ENCODE data around the gene HSFX4. TPM values are rescaled to one million over a fixed set of nuclear protein-coding genes. Genes with fewer than 3 reads are reported as not detected.
A peak's percentile ranks its signal among the peaks of the same experiment; 100 is the strongest.
"Not testable (repeated sequence)": the region's sequence is repeated elsewhere in the genome, so short reads cannot be mapped to it uniquely, and the experiment has no call there.

The HSFX4 gene
- total and polyA plus RNA-seq, 5 donors from 2014 or later, result not detected

DNA sequence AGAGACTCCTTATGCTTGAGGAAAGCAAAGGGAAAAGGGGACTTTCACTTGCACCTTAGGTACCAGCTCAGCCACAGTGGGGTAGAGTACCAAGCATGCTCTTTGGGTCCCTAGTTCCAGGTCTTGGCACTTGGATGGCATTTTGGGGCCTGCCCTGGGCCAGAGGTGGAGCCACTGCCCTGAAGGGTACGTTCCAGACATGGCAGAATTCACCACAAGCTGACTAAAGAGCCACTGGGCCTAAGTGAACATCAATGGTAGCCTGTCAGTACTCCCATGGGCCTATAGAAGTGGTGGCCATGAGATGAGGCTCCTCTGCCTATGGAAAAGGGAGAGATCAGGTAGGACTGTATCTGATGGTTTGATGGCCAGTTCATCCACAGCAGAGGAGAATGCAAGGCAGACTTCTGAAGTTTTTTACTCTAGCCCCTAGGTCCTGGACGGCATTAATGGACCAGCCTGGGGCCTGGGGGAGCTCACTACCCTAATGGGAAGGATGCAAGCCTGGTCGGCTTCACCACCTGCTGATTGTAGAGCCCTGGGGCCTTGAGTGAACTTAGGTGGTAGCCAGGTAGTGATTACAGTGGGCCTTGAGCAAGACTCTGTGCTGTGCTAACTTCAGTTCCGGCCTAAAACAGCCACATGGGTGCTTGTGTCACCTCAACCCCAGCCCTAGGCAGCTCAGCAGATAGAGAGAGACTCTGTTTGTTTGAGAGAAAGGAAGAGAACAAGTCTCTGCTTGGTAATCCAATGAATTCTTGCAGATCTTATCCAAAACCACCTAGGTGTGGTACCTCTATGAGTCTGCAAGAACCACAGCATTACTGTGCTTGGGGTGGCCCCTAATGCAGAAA, 19.8 kb upstream of the HSFX4 start:
- H3K27ac Mint-ChIP-seq, result no peak overlapping the region
- Histone ChIP-seq H3K9me3 (ENCODE audit: control insufficient read depth in 2 of 2, low read length in 2 of 2) (no peaks in the 10 kb centered on the region), H3K27ac (ENCODE audit: insufficient read depth, low read length, poor library complexity, severe bottlenecking) (no peak overlapping the region), H3K36me3 (ENCODE audit: control insufficient read depth, insufficient read depth, low read length) (no peaks in the 10 kb centered on the region), H3K27me3 (ENCODE audit: control insufficient read depth, insufficient read depth, low read length) (no peaks in the 10 kb centered on the region), H3K4me3 (ENCODE audit: low read depth, low read length) (no peak overlapping the region), H3K4me1 (ENCODE audit: control insufficient read depth, insufficient read depth, low read length, poor library complexity, severe bottlenecking) (no peaks in the 10 kb centered on the region)
- ATAC-seq (ENCODE audit: low read depth in 2 of 2) (peak in 1 of 2 donors; percentile 14), DNase-seq (peak in 2 of 3 donors; percentile 28 to 49)
- H3K4me3 Mint-ChIP-seq, result no peak overlapping the region
- H3K36me3 Mint-ChIP-seq, result peaks cover 4% of the 10 kb centered on the region
- H3K9me3 Mint-ChIP-seq, result peaks cover 0 to 5% (median 2%) of the 10 kb centered on the region in 7 donors
- no peaks in the 10 kb centered on the region for H3K4me1 Mint-ChIP-seq
- H3K27me3 Mint-ChIP-seq, result peaks cover 14% of the 10 kb centered on the region

DNA sequence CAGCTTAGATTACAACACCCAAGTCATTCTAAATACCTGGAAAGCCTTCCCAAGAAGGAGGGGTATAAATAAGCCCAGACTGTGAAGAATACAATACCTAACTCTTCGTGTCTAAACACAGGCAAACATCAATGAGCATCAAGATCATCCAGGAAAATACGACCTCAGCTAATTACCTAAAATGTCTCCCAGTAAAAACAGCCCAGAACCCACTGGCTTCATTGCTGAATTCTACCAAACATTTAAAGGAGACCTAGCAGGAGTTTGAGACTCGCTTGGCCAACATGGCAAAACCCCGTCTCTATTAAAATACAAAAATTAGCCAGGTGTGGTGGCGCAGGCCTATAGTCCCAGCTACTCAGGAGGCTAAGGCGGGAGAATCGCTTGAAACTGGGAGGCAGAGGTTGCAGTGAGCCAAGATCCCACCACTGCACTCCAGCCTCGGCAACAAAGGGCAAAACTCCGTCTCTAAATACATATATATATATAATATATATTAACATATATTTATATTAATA, 19.1 kb upstream of the HSFX4 start:
- H3K4me3 Mint-ChIP-seq, result no peak overlapping the region

DNA sequence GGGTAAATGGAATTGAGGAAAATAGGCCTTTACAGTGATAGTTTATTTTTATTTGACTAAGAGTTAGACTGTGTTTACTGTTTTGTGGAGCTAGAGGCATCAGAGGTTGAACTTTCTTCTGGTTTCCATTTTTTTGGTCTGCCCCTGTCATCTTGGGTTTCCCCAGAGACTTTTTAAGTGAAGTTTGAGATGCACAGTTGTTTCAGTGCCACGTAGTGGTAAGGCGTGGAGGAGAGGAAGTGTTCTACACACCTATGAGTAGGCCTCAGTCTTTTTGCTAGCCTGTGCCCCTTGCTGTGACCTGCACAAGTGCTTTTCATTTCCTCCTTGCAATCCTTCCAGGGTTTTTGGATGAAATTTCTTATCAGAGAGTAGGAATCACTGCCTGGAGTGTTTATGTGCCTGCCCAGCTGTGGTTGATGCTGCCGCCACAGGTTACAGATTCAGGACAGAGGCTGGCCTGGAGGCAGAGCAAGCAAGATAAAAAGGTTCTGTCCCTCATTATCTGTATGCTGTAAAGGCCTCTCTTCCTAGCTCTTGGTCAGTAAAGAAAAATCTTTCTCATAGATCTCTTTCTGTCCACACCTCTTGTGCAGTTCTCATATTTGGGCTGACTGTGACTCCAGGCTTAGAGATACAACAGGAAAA, 12.5 kb upstream of the HSFX4 start:
- Mint-ChIP-seq H3K27ac (no peak overlapping the region), H3K9me3 (peaks cover 0 to 5% (median 0%) of the 10 kb centered on the region in 7 donors)
- DNase-seq, result peak in 2 of 3 donors; percentile 11 to 48

More for the DNA sequence above, 19.1 kb upstream of the HSFX4 start:
- H3K27ac ChIP-seq (ENCODE audit: insufficient read depth, low read length, poor library complexity, severe bottlenecking), result no peak overlapping the region
- H3K36me3 ChIP-seq (ENCODE audit: control insufficient read depth, insufficient read depth, low read length), result no peaks in the 10 kb centered on the region
- no peaks in the 10 kb centered on the region for H3K27me3 ChIP-seq (ENCODE audit: control insufficient read depth, insufficient read depth, low read length)
- no peaks in the 10 kb centered on the region for H3K9me3 ChIP-seq (ENCODE audit: control insufficient read depth in 2 of 2, low read length in 2 of 2)
- no peaks in the 10 kb centered on the region for H3K4me1 ChIP-seq (ENCODE audit: control insufficient read depth, insufficient read depth, low read length, poor library complexity, severe bottlenecking)
- no peak overlapping the region for H3K27ac Mint-ChIP-seq
- ATAC-seq (ENCODE audit: low read depth in 2 of 2) (no peak), DNase-seq (no peak)
- H3K36me3 Mint-ChIP-seq, result peaks cover 4% of the 10 kb centered on the region
- no peaks in the 10 kb centered on the region for H3K4me1 Mint-ChIP-seq
- peaks cover 0 to 5% (median 2%) of the 10 kb centered on the region in 7 donors for H3K9me3 Mint-ChIP-seq
- peaks cover 14% of the 10 kb centered on the region for H3K27me3 Mint-ChIP-seq
- H3K4me3 ChIP-seq (ENCODE audit: low read depth, low read length), result no peak overlapping the region

DNA sequence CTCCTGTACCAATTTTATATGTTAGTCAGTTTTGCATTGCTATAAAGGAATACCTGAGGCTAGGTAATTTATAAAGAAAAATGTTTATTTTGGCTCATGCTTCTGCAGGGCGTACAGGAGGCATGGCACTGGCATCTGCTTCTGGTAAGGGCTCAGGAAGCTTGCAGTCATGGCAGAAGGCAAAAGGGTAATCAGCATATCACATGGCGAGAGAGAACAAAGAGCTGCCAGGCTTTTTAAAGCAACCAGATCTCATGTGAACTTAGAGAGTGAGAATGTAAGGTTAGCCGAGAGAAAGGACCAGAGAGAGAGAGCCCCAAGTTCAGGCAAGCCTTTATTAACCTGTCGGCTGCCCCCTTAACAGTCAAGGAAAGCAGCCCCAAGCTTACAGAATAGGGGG, 5.5 kb upstream of the HSFX4 start:
- not testable (repeated sequence) for H3K9me3 ChIP-seq (ENCODE audit: control insufficient read depth in 2 of 2, low read length in 2 of 2); H3K27me3 Mint-ChIP-seq; H3K9me3 Mint-ChIP-seq; H3K4me3 Mint-ChIP-seq; H3K4me1 ChIP-seq (ENCODE audit: control insufficient read depth, insufficient read depth, low read length, poor library complexity, severe bottlenecking); H3K4me3 ChIP-seq (ENCODE audit: low read depth, low read length); DNase-seq; ATAC-seq (ENCODE audit: low read depth in 2 of 2); H3K36me3 Mint-ChIP-seq; H3K36me3 ChIP-seq (ENCODE audit: control insufficient read depth, insufficient read depth, low read length); H3K27ac ChIP-seq (ENCODE audit: insufficient read depth, low read length, poor library complexity, severe bottlenecking); H3K27me3 ChIP-seq (ENCODE audit: control insufficient read depth, insufficient read depth, low read length); H3K4me1 Mint-ChIP-seq; H3K27ac Mint-ChIP-seq

More for the DNA sequence above, 12.5 kb upstream of the HSFX4 start:
- H3K27me3 Mint-ChIP-seq, result no peaks in the 10 kb centered on the region
- H3K27ac ChIP-seq (ENCODE audit: insufficient read depth, low read length, poor library complexity, severe bottlenecking), result no peak overlapping the region
- H3K4me3 Mint-ChIP-seq, result no peak overlapping the region
- H3K27me3 ChIP-seq (ENCODE audit: control insufficient read depth, insufficient read depth, low read length), result no peaks in the 10 kb centered on the region
- H3K4me1 ChIP-seq (ENCODE audit: control insufficient read depth, insufficient read depth, low read length, poor library complexity, severe bottlenecking), result no peaks in the 10 kb centered on the region
- H3K4me3 ChIP-seq (ENCODE audit: low read depth, low read length), result no peak overlapping the region
- H3K36me3 ChIP-seq (ENCODE audit: control insufficient read depth, insufficient read depth, low read length), result no peaks in the 10 kb centered on the region
- H3K9me3 ChIP-seq (ENCODE audit: control insufficient read depth in 2 of 2, low read length in 2 of 2), result no peaks in the 10 kb centered on the region
- peaks cover 4% of the 10 kb centered on the region for H3K36me3 Mint-ChIP-seq
- ATAC-seq (ENCODE audit: low read depth in 2 of 2), result no peak
- no peaks in the 10 kb centered on the region for H3K4me1 Mint-ChIP-seq

DNA sequence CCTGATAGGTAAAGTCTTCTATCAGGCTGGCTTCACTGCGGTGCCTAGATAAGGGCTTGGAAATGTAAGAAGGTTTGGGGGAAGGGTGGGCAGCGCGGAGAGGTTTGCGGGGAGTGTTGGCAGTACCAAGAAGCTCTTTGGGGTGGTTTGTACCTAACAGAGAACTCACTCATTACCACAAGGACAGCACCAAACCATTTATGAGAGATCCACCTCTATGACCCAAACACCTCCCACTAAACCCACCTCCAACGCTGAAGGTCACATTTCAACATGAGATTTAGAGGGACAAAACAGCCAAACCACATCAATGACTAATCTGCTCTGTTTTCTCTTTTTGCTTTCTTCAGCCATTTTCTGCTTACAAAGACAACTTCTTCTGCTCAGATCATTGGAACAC, 4.9 kb upstream of the HSFX4 start:
- not testable (repeated sequence) for H3K4me3 ChIP-seq (ENCODE audit: low read depth, low read length); H3K27me3 ChIP-seq (ENCODE audit: control insufficient read depth, insufficient read depth, low read length); H3K4me1 ChIP-seq (ENCODE audit: control insufficient read depth, insufficient read depth, low read length, poor library complexity, severe bottlenecking); H3K36me3 ChIP-seq (ENCODE audit: control insufficient read depth, insufficient read depth, low read length); H3K9me3 Mint-ChIP-seq; H3K27ac Mint-ChIP-seq; H3K36me3 Mint-ChIP-seq; H3K4me1 Mint-ChIP-seq; H3K27ac ChIP-seq (ENCODE audit: insufficient read depth, low read length, poor library complexity, severe bottlenecking); DNase-seq; H3K4me3 Mint-ChIP-seq; ATAC-seq (ENCODE audit: low read depth in 2 of 2); H3K27me3 Mint-ChIP-seq; H3K9me3 ChIP-seq (ENCODE audit: control insufficient read depth in 2 of 2, low read length in 2 of 2)

DNA sequence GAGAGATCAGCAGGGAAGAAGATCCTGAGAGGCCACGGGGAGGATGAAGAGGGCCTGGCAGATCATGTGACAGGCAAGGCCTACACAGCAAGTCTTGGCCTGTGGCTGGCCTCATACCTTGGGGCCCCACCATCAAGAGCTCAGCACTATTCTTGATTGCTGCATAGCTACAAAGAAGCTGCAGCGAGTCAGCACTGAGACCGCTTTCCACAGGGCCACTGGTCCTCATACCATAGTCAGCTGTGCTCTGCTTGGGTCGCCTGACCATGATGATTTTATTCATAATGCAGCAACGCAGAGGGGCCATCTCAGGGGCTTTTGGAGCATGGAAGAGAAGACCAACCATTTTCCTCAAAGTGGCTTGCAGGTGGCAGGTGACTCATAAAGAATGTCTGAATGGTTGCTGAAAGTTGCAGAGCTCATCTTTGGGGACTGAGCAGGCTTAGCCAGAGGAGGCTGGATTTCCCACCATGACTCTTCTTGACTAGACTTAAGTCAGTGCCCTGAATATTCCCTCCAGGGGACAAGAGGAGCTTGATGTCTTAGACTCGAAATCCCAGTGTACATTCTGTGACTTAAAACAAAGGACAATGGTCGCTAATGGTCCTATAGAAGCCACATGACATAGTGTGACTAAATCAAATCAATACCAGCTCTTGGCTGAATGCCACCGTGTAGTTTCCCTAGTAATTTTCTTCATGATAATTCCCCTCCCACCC, 2.0 kb upstream of the HSFX4 start:
- H3K27ac Mint-ChIP-seq; H3K36me3 Mint-ChIP-seq; H3K9me3 ChIP-seq (ENCODE audit: control insufficient read depth in 2 of 2, low read length in 2 of 2); H3K27me3 ChIP-seq (ENCODE audit: control insufficient read depth, insufficient read depth, low read length); H3K4me3 ChIP-seq (ENCODE audit: low read depth, low read length); H3K4me1 Mint-ChIP-seq; H3K27ac ChIP-seq (ENCODE audit: insufficient read depth, low read length, poor library complexity, severe bottlenecking); DNase-seq; H3K36me3 ChIP-seq (ENCODE audit: control insufficient read depth, insufficient read depth, low read length); H3K9me3 Mint-ChIP-seq; ATAC-seq (ENCODE audit: low read depth in 2 of 2); H3K4me1 ChIP-seq (ENCODE audit: control insufficient read depth, insufficient read depth, low read length, poor library complexity, severe bottlenecking); H3K27me3 Mint-ChIP-seq; H3K4me3 Mint-ChIP-seq: not testable (repeated sequence)

DNA sequence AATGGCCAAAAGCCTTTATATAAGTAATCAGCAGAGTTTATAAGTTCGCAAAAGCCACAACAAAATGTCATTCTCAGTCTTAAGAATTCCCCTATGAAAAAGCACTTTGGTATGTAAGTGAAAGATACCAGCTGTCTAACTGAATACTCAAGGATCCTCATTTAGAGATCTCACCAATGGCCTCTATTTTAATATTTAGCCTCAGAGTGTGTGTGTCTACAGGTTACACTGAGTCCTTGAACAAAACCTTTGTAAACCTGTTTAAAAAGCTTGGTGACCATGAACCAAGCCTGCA, 1.5 kb upstream of the HSFX4 start:
- not testable (repeated sequence) for H3K4me3 Mint-ChIP-seq; H3K27me3 Mint-ChIP-seq; H3K27me3 ChIP-seq (ENCODE audit: control insufficient read depth, insufficient read depth, low read length); DNase-seq; H3K36me3 Mint-ChIP-seq; H3K4me3 ChIP-seq (ENCODE audit: low read depth, low read length); H3K36me3 ChIP-seq (ENCODE audit: control insufficient read depth, insufficient read depth, low read length); H3K27ac Mint-ChIP-seq; H3K9me3 ChIP-seq (ENCODE audit: control insufficient read depth in 2 of 2, low read length in 2 of 2); H3K27ac ChIP-seq (ENCODE audit: insufficient read depth, low read length, poor library complexity, severe bottlenecking); H3K4me1 Mint-ChIP-seq; H3K4me1 ChIP-seq (ENCODE audit: control insufficient read depth, insufficient read depth, low read length, poor library complexity, severe bottlenecking); H3K9me3 Mint-ChIP-seq; ATAC-seq (ENCODE audit: low read depth in 2 of 2)

Measured in CD4-positive, CD25-positive, alpha-beta regulatory T cell (primary cell).